Fibroblast of skin of left quadriceps (primary cell): ENCODE measurements around the gene TTC23.

Experiments used
- DNase-seq, 2 experiments: peaks; one replicate each; pipeline ENCODE4 v3.0.0-alpha.2; 2013; ENCODE audit warnings: low read depth in 2 of 2

TTC23 gene

DNA sequence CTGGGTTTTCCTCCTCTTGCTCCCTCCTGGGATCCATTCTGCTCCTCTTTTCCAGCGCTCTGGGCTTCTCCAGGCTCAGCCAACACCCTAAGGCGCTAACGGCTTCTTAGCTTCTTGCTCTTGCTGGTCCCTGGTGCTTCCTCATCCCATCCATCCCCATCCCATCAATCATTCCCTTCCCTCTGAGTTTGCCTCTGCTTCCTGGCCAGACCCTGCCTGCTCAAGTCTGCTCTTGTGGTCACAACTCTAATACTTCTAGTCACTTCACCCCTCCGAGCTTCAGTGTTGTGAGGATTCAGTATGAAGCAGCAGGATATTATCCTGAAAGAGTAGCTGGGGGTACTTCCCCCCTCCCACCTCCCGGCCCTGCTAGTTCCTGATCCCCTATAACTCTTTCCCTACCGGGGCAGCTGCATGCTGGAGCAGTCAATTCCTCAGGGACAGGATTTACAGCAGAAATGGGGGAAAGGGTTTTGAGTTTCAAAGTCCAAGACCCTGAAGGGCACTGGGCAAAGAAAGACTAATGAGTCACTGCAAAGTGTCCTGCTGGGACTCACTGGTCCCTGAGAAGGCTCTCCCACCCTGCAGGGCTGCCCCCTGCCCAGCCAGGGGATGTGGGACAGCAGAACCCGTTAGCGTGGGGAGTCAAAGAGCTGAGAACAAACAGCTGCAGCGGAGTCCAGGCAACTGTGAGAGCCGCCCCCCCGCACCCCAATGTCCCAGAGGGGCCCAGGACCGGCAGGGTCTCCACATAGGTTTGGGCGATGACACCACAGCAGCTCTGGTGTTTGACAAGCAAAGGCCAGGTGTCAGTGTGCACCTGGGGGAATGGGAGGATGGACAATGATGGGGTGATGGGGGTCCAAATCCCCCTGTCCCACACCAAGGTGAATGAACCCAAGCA is 146.8 kb downstream of the TTC23 start:
- DNase-seq, result no peak

GRCh38 chr15:99101501-99101900 is 147.9 kb downstream of the TTC23 start:
- DNase-seq, result no peak

DNA sequence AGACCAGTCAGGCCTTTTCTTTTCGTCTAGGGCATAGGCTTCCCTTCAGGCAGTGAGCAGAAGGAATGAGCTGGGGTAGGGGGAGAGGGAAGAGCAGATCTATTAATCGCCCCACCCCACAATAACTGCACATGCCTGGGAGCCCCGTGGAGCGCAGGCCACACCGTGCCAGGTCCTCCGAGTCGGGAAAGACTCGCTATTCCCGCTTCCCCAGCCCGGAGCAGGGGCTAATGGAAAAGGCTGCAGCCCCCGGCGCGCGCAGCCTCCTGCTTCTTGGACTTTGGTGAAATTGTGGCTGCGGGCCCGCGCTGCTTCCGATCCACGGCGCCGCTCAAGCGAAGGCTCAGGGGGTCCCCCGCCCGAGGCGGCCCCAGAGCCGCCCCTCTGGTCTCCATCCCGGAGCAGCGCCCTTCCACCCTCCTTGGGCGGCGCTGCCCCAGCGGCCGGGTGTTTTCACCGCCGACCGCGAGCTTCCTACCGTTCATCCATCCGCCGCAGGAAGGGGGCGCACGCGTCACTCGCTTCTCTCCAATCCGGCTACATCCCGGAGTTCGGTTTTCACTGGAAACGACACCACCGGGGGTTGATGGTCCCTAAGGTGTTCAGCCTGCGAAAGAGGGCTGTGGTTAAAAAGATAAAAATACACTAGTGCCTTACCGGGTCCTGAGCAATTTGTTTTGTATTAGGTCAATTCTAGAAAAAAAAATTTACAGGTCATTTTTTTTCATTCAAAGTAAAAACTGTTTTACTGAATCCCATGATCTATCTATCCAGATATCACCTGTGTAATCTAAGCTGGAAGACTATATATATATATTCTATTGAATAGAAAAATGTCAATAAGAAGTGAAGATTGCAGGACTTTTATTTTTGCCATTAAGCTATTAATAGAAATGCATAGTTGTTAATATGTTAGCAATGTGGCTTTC is 148.9 kb downstream of the TTC23 start:
- DNase-seq, result peak; percentile 19 to 32

DNA sequence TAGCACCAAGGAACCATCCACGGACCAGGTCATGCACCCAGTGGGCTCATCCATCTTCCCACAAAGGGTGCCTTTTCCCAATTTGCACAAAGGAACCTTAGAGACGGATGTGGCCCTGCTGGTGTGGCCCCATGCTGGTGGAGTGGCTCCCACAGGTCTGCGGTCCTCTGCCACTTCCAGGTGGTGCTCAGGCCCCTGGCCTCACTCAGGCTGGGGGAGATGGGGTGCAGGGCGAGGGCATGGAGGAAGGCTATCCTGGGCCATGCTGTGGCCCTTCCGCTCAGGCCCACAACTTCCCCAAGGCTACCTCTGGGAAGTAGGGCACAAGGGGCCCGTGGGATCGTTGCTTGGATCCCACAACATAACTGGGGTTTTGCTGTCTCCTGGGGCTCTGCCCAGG is 149.7 kb downstream of the TTC23 start:
- no peak for DNase-seq

DNA sequence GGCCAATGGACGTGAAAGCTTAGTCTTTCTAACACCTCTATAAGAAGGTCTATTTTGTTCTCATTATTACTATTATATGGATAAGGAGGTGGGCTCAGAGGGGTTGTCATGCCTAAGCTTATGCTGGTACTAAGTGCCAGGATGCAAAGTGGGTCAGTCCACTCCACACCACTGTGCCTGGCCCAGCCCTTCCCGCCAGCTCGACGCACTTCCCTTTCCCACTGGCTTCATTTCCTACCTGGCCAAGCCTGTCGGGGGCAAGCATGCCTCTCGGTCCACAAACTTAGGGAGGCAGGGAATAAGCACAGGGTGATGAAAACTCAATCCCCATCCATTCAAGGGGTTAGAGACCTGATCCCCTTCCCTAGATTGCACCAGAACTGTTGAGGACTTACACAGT is 150.4 kb downstream of the TTC23 start:
- no peak for DNase-seq

DNA sequence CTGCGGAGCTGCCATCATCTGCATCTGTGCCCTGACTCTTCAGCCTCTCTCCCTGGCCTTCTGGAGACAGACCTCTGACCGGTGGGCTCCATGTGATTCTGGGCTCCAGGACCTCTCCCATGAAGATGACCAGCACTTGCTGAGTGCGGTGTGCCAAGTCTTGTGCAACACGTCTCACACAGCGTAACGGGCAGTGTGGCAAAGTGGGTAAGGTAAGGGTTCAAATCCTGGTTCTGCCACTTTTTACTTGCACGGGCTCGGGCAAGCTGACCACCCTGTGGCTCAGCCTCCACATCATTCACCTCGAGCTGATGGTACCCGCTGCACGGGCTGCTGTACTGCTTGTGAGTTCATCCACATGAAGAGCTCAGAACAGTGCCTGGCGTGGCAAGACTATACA is 151.0 kb downstream of the TTC23 start:
- DNase-seq, result no peak

DNA sequence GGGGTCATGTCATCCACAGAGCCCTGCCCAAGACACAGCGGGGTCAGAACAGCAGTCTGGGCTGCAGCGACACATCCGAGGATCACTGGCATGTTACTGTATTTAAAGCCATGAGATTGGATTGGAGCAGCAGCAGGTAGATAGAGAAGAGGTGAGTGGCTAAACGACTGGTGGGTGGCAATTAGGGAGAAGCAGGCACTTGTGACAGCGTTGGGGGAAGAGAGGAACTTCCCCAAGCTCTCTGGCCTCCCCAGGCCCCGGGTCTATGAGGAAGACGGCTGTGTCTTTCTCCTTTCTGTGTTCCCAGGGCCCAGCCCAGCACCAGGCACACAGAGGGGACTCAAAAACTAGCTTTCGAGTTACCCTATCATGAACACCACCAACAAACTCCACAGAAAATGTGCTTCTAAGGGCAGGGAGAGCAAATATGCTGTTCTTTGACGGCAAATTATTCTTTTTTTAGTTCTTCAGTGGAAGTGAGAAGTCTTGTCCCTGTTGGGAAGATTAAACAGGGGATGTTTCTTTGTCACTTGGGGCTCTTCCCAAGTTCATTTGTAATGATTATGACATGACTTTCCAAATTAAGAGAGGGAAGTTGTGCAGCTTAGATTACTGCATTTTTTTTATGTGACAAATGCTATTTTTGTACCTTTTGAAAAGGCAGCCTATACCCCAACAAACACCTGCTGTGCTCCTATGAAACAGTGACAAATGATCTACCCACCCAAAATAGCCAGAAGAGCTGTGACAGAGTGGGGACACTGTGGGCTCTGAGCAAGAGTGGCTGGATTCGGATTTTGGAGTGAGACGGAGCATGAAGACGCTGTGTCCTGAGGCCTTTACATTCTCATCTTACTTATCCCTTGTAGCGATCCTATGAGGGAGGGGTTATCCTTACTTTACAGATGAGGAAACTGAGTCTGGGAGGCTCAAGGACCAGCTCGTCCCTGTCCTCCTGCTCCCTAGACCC is 151.7 kb downstream of the TTC23 start:
- no peak for DNase-seq

DNA sequence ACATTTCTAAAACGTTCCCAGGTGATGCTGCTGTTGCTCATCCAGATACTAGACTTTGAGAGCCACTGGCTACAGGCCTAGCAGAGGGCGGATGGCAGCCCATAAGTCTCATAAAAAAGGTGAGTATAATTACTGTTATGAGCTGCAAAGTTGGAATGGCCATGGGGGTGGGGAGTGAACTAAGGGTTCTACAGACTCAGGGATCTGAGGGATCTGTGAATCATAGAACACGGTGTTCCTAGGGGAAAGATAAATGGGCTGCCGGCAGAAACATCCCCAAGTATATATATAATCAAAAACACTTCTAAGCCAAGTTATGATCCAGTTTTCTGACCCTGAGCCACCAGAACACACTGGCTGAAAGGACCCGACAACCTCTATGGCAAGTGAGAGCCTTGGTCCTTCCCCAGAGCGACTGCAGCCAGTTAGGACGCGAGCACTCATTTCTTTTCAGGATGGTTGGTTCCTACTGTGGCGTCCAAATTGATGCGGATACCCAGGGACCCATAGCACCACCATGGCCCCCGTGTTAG is 152.4 kb downstream of the TTC23 start:
- no peak for DNase-seq

DNA sequence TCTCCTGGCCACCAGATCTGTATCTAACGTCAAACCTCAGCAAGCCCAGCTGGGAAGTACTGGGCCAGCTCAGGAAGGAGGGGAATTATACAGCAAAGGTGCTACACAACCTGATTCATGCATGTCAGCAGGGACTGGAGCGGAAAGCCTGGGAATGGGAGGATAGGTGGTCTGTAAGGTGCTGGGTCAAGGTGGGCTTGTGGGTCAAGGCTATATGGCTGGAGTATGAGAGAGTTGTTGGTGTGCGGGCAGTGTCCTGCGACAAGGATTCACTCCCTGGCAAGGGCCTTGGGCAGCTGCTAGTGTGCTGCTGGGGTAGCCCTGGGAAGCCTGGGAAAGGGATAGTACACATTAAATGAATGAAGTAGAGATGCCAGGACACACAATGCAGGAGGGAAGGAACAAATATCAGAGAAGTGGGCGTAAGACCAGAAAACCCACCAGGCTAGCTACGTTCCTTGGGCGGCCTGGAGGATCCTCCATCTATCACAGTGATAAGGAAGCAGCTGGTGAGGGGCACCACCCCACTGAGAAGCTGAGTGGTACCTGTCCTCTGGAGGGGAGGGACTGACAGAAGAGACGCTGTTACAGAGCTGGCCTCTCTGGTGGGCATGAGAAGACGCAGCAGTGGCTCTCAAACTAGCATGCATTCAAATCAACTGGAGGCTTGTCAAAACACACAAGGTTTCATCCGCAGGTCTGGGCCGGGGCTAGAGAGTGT is 153.0 kb downstream of the TTC23 start:
- no peak for DNase-seq

DNA sequence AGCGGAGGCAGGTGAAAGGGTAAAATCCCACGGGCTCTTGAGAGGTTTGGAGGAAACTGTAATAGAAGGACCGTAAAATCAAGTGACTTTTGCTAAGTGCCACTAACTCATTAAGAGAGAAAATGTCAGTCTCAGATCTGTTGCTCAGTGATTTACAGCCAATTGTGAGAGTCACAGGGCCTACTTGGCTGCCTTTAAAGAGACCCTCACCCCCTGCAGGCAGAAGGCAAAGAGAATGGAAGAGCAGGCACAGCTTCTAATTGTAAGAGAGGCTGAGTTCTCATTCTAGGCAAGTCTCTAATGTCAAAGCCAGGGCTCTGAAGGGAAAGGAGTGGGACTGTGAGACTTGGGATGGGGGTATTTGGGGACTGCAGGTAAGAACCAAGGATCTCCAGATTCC is 153.8 kb downstream of the TTC23 start:
- no peak for DNase-seq

DNA sequence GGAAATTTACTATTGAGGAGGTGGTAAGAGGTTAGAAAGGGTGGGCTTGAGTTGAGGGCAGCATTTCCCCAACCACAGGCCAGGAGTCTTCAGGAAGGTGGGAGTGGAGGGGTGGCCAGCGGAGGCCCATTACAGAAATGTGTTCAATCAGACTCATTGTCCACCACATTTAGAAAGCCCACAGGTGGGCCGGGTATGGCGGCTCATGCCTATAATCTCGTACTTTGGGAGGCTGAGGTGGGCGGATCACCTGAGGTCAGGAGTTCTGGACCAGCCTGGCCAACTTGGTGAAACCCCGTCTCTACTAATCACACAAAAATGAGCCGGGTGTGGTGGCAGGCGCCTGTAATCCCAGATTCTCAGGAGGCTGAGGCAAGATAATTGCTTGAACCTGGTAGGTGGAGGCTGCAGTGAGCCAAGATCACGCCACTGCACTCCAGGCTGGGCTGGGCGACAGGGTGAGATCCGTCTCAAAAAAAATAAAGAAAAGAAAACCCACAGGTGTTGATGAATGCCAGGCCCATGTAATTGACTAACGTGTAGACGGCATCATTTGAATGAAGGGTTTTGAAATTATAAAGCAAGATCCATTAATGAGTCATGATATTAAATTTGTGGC is 156.7 kb downstream of the TTC23 start:
- no peak for DNase-seq

DNA sequence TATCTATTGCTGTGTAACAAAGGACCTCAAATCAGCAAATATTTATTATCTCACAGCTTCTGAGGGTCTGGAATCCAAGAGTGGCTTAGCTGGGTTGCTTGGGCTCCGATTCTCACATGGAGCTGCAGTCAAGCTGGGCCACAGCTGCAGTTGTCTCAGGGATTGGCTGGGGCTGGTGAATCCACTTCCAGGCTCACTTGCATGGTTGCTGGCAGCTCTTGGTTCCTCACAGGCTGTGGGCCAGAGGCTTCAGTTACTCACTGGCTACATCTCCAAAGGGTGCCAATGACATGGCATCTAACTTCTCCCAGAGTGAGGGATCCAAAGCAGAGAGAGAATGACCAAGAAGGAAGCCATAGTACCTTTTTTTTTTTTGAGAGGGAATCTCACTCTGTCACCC is 158.4 kb downstream of the TTC23 start:
- no peak for DNase-seq

DNA sequence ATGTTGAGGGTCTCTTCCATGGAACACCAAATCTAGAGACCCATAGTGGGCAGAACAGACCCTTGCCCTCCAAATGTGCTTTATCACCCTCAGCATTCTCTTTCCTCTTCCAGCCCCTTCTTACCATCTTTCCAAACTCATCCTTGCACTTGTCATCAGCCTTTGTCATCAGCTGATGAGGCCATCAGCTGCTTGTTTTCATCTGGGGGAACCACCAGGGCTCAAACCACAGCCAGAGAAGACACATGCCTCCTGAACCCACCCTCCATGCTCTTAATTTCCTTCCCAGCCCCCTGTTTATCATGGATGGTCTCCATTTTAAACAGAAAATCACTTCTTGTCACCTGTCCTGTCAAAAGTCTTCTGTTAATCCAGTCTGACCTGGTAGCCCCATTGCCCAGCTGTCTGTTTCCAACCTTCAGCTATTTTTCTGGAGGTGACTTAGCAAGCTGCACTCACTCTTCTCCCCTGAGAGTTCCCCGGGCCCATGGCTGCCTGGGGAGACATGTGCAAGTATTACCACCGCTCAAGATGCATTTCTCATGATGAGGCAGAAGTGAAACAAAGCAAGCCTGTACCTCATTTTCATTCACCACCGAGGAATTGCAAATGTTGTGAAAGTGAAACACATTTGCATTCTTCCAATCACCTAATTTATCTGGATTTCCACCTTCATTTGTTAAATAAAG is 159.2 kb downstream of the TTC23 start:
- no peak for DNase-seq

DNA sequence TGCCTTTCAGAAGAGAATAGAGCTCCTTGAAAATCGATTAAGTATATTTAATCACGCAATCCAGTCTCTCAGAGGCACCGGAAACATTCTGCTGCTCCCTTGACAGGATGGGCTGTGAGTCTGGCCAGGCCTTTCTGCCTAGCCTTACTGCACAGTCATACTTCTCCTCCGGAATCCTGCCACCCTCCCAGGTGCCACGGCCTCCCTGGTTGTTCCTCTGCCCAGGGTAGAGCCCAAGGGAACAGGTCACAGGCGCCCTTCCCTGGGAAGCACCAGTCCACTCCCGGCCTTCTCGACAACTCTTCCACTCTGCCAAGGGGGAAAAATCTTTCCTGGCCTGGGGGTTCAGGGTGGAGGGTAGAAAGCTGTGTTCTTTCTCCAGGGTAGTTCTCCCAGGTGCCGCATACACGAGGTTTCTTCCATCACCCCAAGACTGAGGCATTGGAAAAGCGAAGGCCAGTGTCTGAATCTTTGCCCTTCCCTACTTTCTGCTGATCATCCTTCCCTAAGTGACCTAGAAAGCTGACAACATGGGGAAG is 161.9 kb downstream of the TTC23 start:
- no peak for DNase-seq

GRCh38 chr15:99086327-99086667 is 163.1 kb downstream of the TTC23 start:
- no peak for DNase-seq
